Gastroesophageal sphincter (tissue), 3 donors: ENCODE results near the gene ANKRD33.

Source experiments
- POLR2A ChIP-seq, 2 donors: fragments of 450-650 bp; IDR thresholded peaks; one replicate each; pipeline ENCODE4 v1.6.1; 2017; ENCODE audit warnings: antibody characterized with exemption in 2 of 2, mild to moderate bottlenecking in 2 of 2, moderate library complexity in 1 of 2
- POLR2AphosphoS5 ChIP-seq: sonication (generic); formaldehyde crosslinking; IDR thresholded peaks from one replicate; pipeline ENCODE4 v1.6.1; 2017; ENCODE audit warnings: antibody characterized with exemption
- TF ChIP-seq, protein P1 (sequence below), 4 experiments: fragments of 200-600 bp in 2 of 4; fragments of 450-650 bp in 2 of 4; sonication (generic) in 1 of 4; IDR thresholded peaks; one replicate each; pipeline ENCODE4 v1.5.1; 2017 to 2019; ENCODE audit warnings: antibody characterized with exemption in 4 of 4, mild to moderate bottlenecking in 2 of 4, moderate library complexity in 2 of 4

DNA sequence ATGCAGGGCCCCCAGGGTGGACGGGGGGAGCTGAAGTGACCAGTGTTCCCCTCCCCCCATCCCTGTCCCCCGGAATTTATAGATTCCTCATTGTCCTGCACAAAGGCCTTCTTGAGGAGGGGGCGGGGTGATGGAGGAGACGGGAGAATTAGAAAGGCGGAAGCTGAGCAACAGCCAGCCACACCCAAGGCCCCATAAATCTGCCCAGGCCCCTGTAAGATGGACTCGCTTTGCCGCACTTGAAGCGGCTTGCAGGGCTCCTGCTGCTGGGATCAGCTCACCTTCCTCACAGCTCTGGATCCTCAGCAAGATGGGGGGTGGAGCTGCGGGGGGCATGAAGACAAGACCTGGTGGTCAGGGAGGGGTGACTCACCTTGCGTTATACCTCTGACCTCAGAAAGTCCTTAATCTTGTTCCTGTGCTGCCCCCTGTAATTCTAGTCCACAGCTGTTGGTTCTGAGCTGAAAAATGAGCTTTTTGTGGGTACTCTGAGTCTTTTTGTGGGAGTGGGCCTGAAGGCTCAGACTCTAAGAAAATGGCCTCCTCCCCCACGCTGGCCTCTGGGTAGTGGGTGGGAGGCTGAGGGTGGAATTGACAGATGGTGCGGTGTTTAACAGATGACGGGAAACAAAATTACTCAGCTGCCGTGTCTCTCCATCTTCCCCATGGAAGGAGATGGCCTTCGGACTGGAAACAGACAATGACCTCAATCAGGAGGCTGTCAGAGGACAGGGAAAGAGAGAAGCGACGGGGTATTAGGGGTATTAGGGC, 15.8 kb upstream of the ANKRD33 start:
- TF ChIP-seq, protein P1, sequence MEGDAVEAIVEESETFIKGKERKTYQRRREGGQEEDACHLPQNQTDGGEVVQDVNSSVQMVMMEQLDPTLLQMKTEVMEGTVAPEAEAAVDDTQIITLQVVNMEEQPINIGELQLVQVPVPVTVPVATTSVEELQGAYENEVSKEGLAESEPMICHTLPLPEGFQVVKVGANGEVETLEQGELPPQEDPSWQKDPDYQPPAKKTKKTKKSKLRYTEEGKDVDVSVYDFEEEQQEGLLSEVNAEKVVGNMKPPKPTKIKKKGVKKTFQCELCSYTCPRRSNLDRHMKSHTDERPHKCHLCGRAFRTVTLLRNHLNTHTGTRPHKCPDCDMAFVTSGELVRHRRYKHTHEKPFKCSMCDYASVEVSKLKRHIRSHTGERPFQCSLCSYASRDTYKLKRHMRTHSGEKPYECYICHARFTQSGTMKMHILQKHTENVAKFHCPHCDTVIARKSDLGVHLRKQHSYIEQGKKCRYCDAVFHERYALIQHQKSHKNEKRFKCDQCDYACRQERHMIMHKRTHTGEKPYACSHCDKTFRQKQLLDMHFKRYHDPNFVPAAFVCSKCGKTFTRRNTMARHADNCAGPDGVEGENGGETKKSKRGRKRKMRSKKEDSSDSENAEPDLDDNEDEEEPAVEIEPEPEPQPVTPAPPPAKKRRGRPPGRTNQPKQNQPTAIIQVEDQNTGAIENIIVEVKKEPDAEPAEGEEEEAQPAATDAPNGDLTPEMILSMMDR (IDR thresholded peaks at IDR 0.05): no peak
- TF ChIP-seq POLR2AphosphoS5 (no peak), POLR2A (IDR thresholded peaks at IDR 0.05) (no peak)
